ENCODE data around the gene TBX10.

TBX10 gene

GRCh38 chr11:67674442-67674871, 34.9 kb upstream of the TBX10 start, which contains the start of gene ALDH3B2:
ALDH3B2 (minus strand) TSS chr11:67674623; CDS start chr11:67666935, 7,688 bp downstream.
- peaks cover 0 to 11% (median 0%) of the 10 kb centered on the region in 3 experiments for H3K27me3 ChIP-seq (ENCODE audit: control insufficient read depth in 3 of 3, insufficient read depth in 3 of 3, low read depth in 1 of 3, low read length in 3 of 3)
- H2BK5ac ChIP-seq (ENCODE audit: low read length), result no peak within 1 kb of the TSS
- peaks cover 0 to 1% of the 10 kb centered on the region in 2 donors for H3K4me1 ChIP-seq (ENCODE audit: control insufficient read depth in 2 of 2, insufficient read depth in 1 of 2, low read depth in 1 of 2, low read length in 2 of 2)
- no peak within 1 kb of the TSS for H3K27ac ChIP-seq (replicated peaks; ENCODE audit: low read length)
- no peak within 1 kb of the TSS for H2AFZ ChIP-seq (ENCODE audit: low read length)
- H3K4me3 ChIP-seq (ENCODE audit: low read length in 2 of 2), result no peak within 1 kb of the TSS
- H2BK12ac ChIP-seq (ENCODE audit: low read length), result no peak within 1 kb of the TSS
- H3K4ac ChIP-seq (ENCODE audit: low read length), result no peak within 1 kb of the TSS
- peak within 1 kb of the TSS; percentile 44 for H3K9ac ChIP-seq (ENCODE audit: low read depth, low read length, poor library complexity)
- H3K9me3 ChIP-seq (replicated peaks in 1 of 2; ENCODE audit: control insufficient read depth in 2 of 2, insufficient read depth in 1 of 2, low read depth in 1 of 2, low read length in 2 of 2), result no peaks in the 10 kb centered on the region
- H4K8ac ChIP-seq (ENCODE audit: low read depth, low read length), result no peak within 1 kb of the TSS
- H3K18ac ChIP-seq (ENCODE audit: low read length), result peak within 1 kb of the TSS; percentile 83
- DNase-seq (ENCODE audit: low spot score), result no peak
- H2BK15ac ChIP-seq (ENCODE audit: low read length), result peak within 1 kb of the TSS; percentile 85
- no peaks in the 10 kb centered on the region for H3K79me1 ChIP-seq (ENCODE audit: low read depth, low read length)
- no peak within 1 kb of the TSS for H3K4me2 ChIP-seq (ENCODE audit: insufficient read depth, low read length, poor library complexity, severe bottlenecking)
- H3K36me3 ChIP-seq (replicated peaks in 1 of 2; ENCODE audit: control insufficient read depth in 2 of 2, insufficient read depth in 2 of 2, low read length in 2 of 2), result no peaks in the 10 kb centered on the region
- H2AK5ac ChIP-seq (ENCODE audit: low read depth, low read length), result peak within 1 kb of the TSS; percentile 75
- no peak within 1 kb of the TSS for H3K14ac ChIP-seq (ENCODE audit: low read length)
- peak within 1 kb of the TSS; percentile 44 for H3K23ac ChIP-seq (ENCODE audit: low read depth, low read length, poor library complexity)
- no peak within 1 kb of the TSS for H4K91ac ChIP-seq (ENCODE audit: low read depth, low read length, poor library complexity)
- WGBS, 2 donors (ENCODE audit: extremely low coverage in 2 of 2, insufficient read length in 2 of 2, insufficient replicate concordance in 1 of 2), result no CpG with 5 or more reads among the region's 8 CpGs
- no peak within 1 kb of the TSS for H2BK120ac ChIP-seq (ENCODE audit: low read depth, low read length)

- peaks cover 0 to 11% (median 0%) of the 10 kb centered on the region in 3 experiments for H3K27me3 ChIP-seq (ENCODE audit: control insufficient read depth in 3 of 3, insufficient read depth in 3 of 3, low read depth in 1 of 3, low read length in 3 of 3)
- no peak overlapping the region for H3K4me2 ChIP-seq (ENCODE audit: insufficient read depth, low read length, poor library complexity, severe bottlenecking)
- H3K27ac ChIP-seq (replicated peaks; ENCODE audit: low read length), result no peak overlapping the region
- no peak overlapping the region for H3K14ac ChIP-seq (ENCODE audit: low read length)
- no peak overlapping the region for H3K23ac ChIP-seq (ENCODE audit: low read depth, low read length, poor library complexity)
- H4K8ac ChIP-seq (ENCODE audit: low read depth, low read length), result no peak overlapping the region
- no peak overlapping the region for H3K4ac ChIP-seq (ENCODE audit: low read length)
- no peaks in the 10 kb centered on the region for H3K79me1 ChIP-seq (ENCODE audit: low read depth, low read length)
- H2BK120ac ChIP-seq (ENCODE audit: low read depth, low read length), result no peak overlapping the region
- no peak overlapping the region for H2BK5ac ChIP-seq (ENCODE audit: low read length)
- H3K9ac ChIP-seq (ENCODE audit: low read depth, low read length, poor library complexity), result no peak overlapping the region
- H3K36me3 ChIP-seq (replicated peaks in 1 of 2; ENCODE audit: control insufficient read depth in 2 of 2, insufficient read depth in 2 of 2, low read length in 2 of 2), result peaks cover 0 to under 1% of the 10 kb centered on the region in 2 donors
- no peaks in the 10 kb centered on the region for H3K9me3 ChIP-seq (replicated peaks in 1 of 2; ENCODE audit: control insufficient read depth in 2 of 2, insufficient read depth in 1 of 2, low read depth in 1 of 2, low read length in 2 of 2)
- H3K18ac ChIP-seq (ENCODE audit: low read length), result peak overlapping the region; percentile 83
- no peak overlapping the region for H2BK12ac ChIP-seq (ENCODE audit: low read length)
- no peak overlapping the region for H2AFZ ChIP-seq (ENCODE audit: low read length)
- peak overlapping the region; percentile 75 for H2AK5ac ChIP-seq (ENCODE audit: low read depth, low read length)
- H3K4me1 ChIP-seq (ENCODE audit: control insufficient read depth in 2 of 2, insufficient read depth in 1 of 2, low read depth in 1 of 2, low read length in 2 of 2), result peaks cover 0 to 1% of the 10 kb centered on the region in 2 donors
- no peak overlapping the region for H4K91ac ChIP-seq (ENCODE audit: low read depth, low read length, poor library complexity)
- DNase-seq (ENCODE audit: low spot score), result no peak
- H3K4me3 ChIP-seq (ENCODE audit: low read length in 2 of 2), result no peak overlapping the region
- no peak overlapping the region for H2BK15ac ChIP-seq (ENCODE audit: low read length)
- no CpG with 5 or more reads among the region's 8 CpGs for WGBS, 2 donors (ENCODE audit: extremely low coverage in 2 of 2, insufficient read length in 2 of 2, insufficient replicate concordance in 1 of 2)
Measured at GRCh38 chr11:67673902-67674301, 34.3 kb upstream of the TBX10 start.

- Histone ChIP-seq H2BK12ac (ENCODE audit: low read length) (no peak overlapping the region), H2BK5ac (ENCODE audit: low read length) (no peak overlapping the region), H3K4me2 (ENCODE audit: insufficient read depth, low read length, poor library complexity, severe bottlenecking) (no peak overlapping the region), H2AFZ (ENCODE audit: low read length) (no peak overlapping the region), H2AK5ac (ENCODE audit: low read depth, low read length) (no peak overlapping the region), H3K9ac (ENCODE audit: low read depth, low read length, poor library complexity) (no peak overlapping the region), H3K23ac (ENCODE audit: low read depth, low read length, poor library complexity) (no peak overlapping the region), H3K4ac (ENCODE audit: low read length) (no peak overlapping the region), H3K14ac (ENCODE audit: low read length) (no peak overlapping the region), H4K8ac (ENCODE audit: low read depth, low read length) (no peak overlapping the region), H4K91ac (ENCODE audit: low read depth, low read length, poor library complexity) (no peak overlapping the region), H3K36me3 (replicated peaks in 1 of 2; ENCODE audit: control insufficient read depth in 2 of 2, insufficient read depth in 2 of 2, low read length in 2 of 2) (peaks cover 0 to 2% of the 10 kb centered on the region in 2 donors), H2BK120ac (ENCODE audit: low read depth, low read length) (no peak overlapping the region), H3K4me3 (ENCODE audit: low read length in 2 of 2) (no peak overlapping the region), H3K9me3 (replicated peaks in 1 of 2; ENCODE audit: control insufficient read depth in 2 of 2, insufficient read depth in 1 of 2, low read depth in 1 of 2, low read length in 2 of 2) (no peaks in the 10 kb centered on the region), H2BK15ac (ENCODE audit: low read length) (peak overlapping the region; percentile 20), H3K27me3 (ENCODE audit: control insufficient read depth in 3 of 3, insufficient read depth in 3 of 3, low read depth in 1 of 3, low read length in 3 of 3) (peaks cover 0 to 11% (median 0%) of the 10 kb centered on the region in 3 experiments), H3K27ac (replicated peaks; ENCODE audit: low read length) (no peak overlapping the region), H3K4me1 (ENCODE audit: control insufficient read depth in 2 of 2, insufficient read depth in 1 of 2, low read depth in 1 of 2, low read length in 2 of 2) (peaks cover 0 to 1% of the 10 kb centered on the region in 2 donors), H3K79me1 (ENCODE audit: low read depth, low read length) (no peaks in the 10 kb centered on the region), H3K18ac (ENCODE audit: low read length) (no peak overlapping the region)
- WGBS, 2 donors (ENCODE audit: extremely low coverage in 2 of 2, insufficient read length in 2 of 2, insufficient replicate concordance in 1 of 2), result no CpG with 5 or more reads among the region's 7 CpGs
- no peak for DNase-seq (ENCODE audit: low spot score)
Measured at GRCh38 chr11:67673358-67673757, 33.8 kb upstream of the TBX10 start.

- H3K4me3 ChIP-seq (ENCODE audit: low read length in 2 of 2), result no peak overlapping the region
- H2BK5ac ChIP-seq (ENCODE audit: low read length), result peak overlapping the region; percentile 75
- no peak overlapping the region for H3K23ac ChIP-seq (ENCODE audit: low read depth, low read length, poor library complexity)
- H4K8ac ChIP-seq (ENCODE audit: low read depth, low read length), result no peak overlapping the region
- no peaks in the 10 kb centered on the region for H3K9me3 ChIP-seq (replicated peaks in 1 of 2; ENCODE audit: control insufficient read depth in 2 of 2, insufficient read depth in 1 of 2, low read depth in 1 of 2, low read length in 2 of 2)
- peaks cover 0 to 1% of the 10 kb centered on the region in 2 donors for H3K4me1 ChIP-seq (ENCODE audit: control insufficient read depth in 2 of 2, insufficient read depth in 1 of 2, low read depth in 1 of 2, low read length in 2 of 2)
- H3K27ac ChIP-seq (replicated peaks; ENCODE audit: low read length), result no peak overlapping the region
- no peak overlapping the region for H3K18ac ChIP-seq (ENCODE audit: low read length)
- no peak overlapping the region for H4K91ac ChIP-seq (ENCODE audit: low read depth, low read length, poor library complexity)
- no peak overlapping the region for H3K9ac ChIP-seq (ENCODE audit: low read depth, low read length, poor library complexity)
- no peak overlapping the region for H3K4ac ChIP-seq (ENCODE audit: low read length)
- WGBS, 2 donors (ENCODE audit: extremely low coverage in 2 of 2, insufficient read length in 2 of 2, insufficient replicate concordance in 1 of 2), result no CpG with 5 or more reads among the region's 8 CpGs
- H3K27me3 ChIP-seq (ENCODE audit: control insufficient read depth in 3 of 3, insufficient read depth in 3 of 3, low read depth in 1 of 3, low read length in 3 of 3), result peaks cover 0 to 11% (median 0%) of the 10 kb centered on the region in 3 experiments
- H3K79me1 ChIP-seq (ENCODE audit: low read depth, low read length), result no peaks in the 10 kb centered on the region
- H3K14ac ChIP-seq (ENCODE audit: low read length), result peak overlapping the region; percentile 71
- H2BK120ac ChIP-seq (ENCODE audit: low read depth, low read length), result no peak overlapping the region
- peak overlapping the region; percentile 41 for H2BK12ac ChIP-seq (ENCODE audit: low read length)
- H3K36me3 ChIP-seq (replicated peaks in 1 of 2; ENCODE audit: control insufficient read depth in 2 of 2, insufficient read depth in 2 of 2, low read length in 2 of 2), result peaks cover 0 to 2% of the 10 kb centered on the region in 2 donors
- DNase-seq (ENCODE audit: low spot score), result no peak
- H3K4me2 ChIP-seq (ENCODE audit: insufficient read depth, low read length, poor library complexity, severe bottlenecking), result no peak overlapping the region
- H2AK5ac ChIP-seq (ENCODE audit: low read depth, low read length), result peak overlapping the region; percentile 94
- H2AFZ ChIP-seq (ENCODE audit: low read length), result no peak overlapping the region
- no peak overlapping the region for H2BK15ac ChIP-seq (ENCODE audit: low read length)
Measured at GRCh38 chr11:67671211-67671520, 31.6 kb upstream of the TBX10 start.

Data from neuronal stem cell (in vitro differentiated cells).